C4-2B (cell line): ENCODE measurements around the gene GPR82.
"Not testable (repeated sequence)": the region's sequence is repeated elsewhere in the genome, so short reads cannot be mapped to it uniquely, and the experiment has no call there.

Source experiments
- H3K27ac ChIP-seq: fragments of 450-650 bp; 2 replicates; pipeline ENCODE4 v1.5.1; 2017
- CTCF ChIP-seq: fragments of 450-650 bp; conservative IDR thresholded peaks from 2 replicates; pipeline ENCODE4 v1.5.1; 2017; ENCODE audit warnings: mild to moderate bottlenecking
- ZFX ChIP-seq: fragments of 450-650 bp; IDR thresholded peaks from 2 replicates; pipeline ENCODE4 v1.6.1; 2017

Gene GPR82

GRCh38 chrX:41705680-41706374 lies 18.2 kb upstream of the GPR82 start:
- H3K27ac ChIP-seq: no peak overlapping the region

GRCh38 chrX:41707218-41707617 lies 16.8 kb upstream of the GPR82 start:
- H3K27ac ChIP-seq: no peak overlapping the region
- TF ChIP-seq ZFX (no peak), CTCF (no peak)

More at GRCh38 chrX:41705680-41706374, 18.2 kb upstream of the GPR82 start:
- TF ChIP-seq ZFX: no peak
- no peak for TF ChIP-seq CTCF

- TF ChIP-seq ZFX: no peak
- TF ChIP-seq CTCF: no peak
- no peak overlapping the region for H3K27ac ChIP-seq
Measured at GRCh38 chrX:41708486-41708885, 15.5 kb upstream of the GPR82 start.

- no peak for TF ChIP-seq ZFX
- no peak for TF ChIP-seq CTCF
- no peak overlapping the region for H3K27ac ChIP-seq
Measured at GRCh38 chrX:41711021-41711667, 12.8 kb upstream of the GPR82 start.

- no peak overlapping the region for H3K27ac ChIP-seq
- no peak for TF ChIP-seq ZFX
- TF ChIP-seq CTCF: no peak
Measured at GRCh38 chrX:41716222-41716621, 7.8 kb upstream of the GPR82 start.

- TF ChIP-seq CTCF (no peak), ZFX (no peak)
- H3K27ac ChIP-seq: no peak overlapping the region
Measured at GRCh38 chrX:41716767-41717473, 7.1 kb upstream of the GPR82 start.

- TF ChIP-seq ZFX: no peak
- no peak for TF ChIP-seq CTCF
- H3K27ac ChIP-seq: no peak overlapping the region
Measured at GRCh38 chrX:41718481-41719235, 5.3 kb upstream of the GPR82 start.

- H3K27ac ChIP-seq: not testable (repeated sequence)
Measured at GRCh38 chrX:41719610-41720009, 4.4 kb upstream of the GPR82 start.
